ENCODE data around the gene CFAP68.

Gene CFAP68

DNA sequence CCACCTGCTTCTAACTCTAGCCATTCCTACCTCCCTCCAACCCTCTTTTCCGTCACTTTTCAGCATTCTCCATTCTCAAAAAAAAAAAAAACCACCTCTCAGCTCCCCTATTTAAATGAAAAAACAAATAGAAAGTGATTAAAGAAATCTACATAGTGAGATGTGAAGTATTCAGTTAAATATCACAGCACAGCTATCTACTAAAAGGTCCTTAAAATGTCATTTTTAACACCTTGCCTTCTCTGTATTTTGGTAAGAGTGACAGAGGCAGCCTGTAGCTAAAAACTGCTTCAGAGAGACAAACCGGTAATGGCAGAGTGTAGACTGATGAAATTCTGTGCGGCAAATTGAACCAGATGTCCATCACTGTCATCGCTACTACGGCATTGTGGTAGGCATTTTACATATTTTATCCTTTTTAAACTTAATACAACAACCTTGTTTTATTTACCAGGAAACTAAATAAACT, 7.6 kb upstream of the CFAP68 start:
- ChIA-PET POLR2A (interaction anchor here (0.5 to 1.8 kb wide), 14 partner anchors 15 to 912 kb away, joined by 3 to 18 read pairs (median 3); no protein-coding TSS in a partner anchor), CTCF (interaction anchor here (0.7 to 2.8 kb wide), 6 partner anchors 8 to 152 kb away, joined by 3 to 17 read pairs (median 4); partner anchors contain the start of gene DIXDC1)
- Histone ChIP-seq H3K36me3 (ENCODE audit: control insufficient read depth in 2 of 2, insufficient read depth in 1 of 2, low read length in 2 of 2) (peaks cover 9 to 41% of the 10 kb centered on the region in 2 experiments; a peak in 2 of 3 replicates), H3K27ac (ENCODE audit: extremely low read depth, low read depth, low read length) (no peak overlapping the region), H3K4me1 (ENCODE audit: control insufficient read depth, insufficient read depth, low read length) (no peaks in the 10 kb centered on the region), H3K9me3 (ENCODE audit: control insufficient read depth, insufficient read depth, low read depth, low read length) (no peaks in the 10 kb centered on the region), H3K4me3 (ENCODE audit: low read depth, low read length) (peak overlapping the region; percentile 89)
- TF ChIP-seq ZNF335 (tag by site-specific recombination; conservative IDR thresholded peaks at IDR 0.05) (peak; percentile 10; the same call in 1 of the 2 replicates), ZNF501 (tag by site-specific recombination; IDR thresholded peaks at IDR 0.05) (no peak), ZNF155 (tag by site-specific recombination; IDR thresholded peaks at IDR 0.05) (no peak), SP7 (tag by site-specific recombination; IDR thresholded peaks at IDR 0.05) (0 out of 2 replicates have a peak, but pooled peaks have one; percentile 6), ZNF341 (tag by site-specific recombination; IDR thresholded peaks at IDR 0.05; ENCODE audit: low read depth) (peak; percentile 64), RBAK (tag by site-specific recombination; IDR thresholded peaks at IDR 0.05) (no peak), ZNF610 (tag by site-specific recombination; IDR thresholded peaks at IDR 0.05; ENCODE audit: borderline replicate concordance) (0 out of 2 replicates have a peak, but pooled peaks have one; percentile 8), KLF8 (tag by site-specific recombination; IDR thresholded peaks at IDR 0.05) (no peak), ZNF544 (tag by site-specific recombination; IDR thresholded peaks at IDR 0.05) (no peak)

DNA sequence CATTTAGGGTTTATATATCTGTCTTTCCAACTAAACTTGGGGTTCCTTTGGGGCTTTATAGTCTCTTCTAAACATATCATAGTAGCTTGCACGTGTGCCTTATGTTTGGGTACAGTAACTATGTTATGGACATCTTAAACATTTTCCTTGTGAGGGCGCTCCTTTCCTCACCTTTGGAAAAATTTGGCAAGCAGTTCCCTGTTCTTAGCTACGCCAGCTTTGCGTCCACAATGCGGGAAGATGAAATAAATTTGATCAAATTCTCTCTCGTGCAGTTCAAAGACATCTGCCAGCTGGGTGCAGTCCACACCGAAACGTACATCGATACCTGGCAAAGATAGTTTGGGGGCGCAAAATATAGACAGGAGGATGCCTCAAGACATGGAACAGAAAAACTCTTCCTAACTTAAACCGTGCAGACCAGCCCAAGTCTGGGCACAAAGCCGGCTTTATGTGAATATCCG, 924 bp upstream of the CFAP68 start:
- no peaks in the 10 kb centered on the region for H3K9me3 ChIP-seq (ENCODE audit: control insufficient read depth, insufficient read depth, low read depth, low read length)
- no peaks in the 10 kb centered on the region for H3K4me1 ChIP-seq (ENCODE audit: control insufficient read depth, insufficient read depth, low read length)
- POLR2A ChIA-PET = interaction anchor here (1.1 kb wide), 1 partner anchor 48 kb away, joined by 4 read pairs; no protein-coding TSS in a partner anchor
- TF ChIP-seq YY1 (tag by site-specific recombination; IDR thresholded peaks at IDR 0.05) (no peak), ZNF19 (tag by site-specific recombination; IDR thresholded peaks at IDR 0.05; ENCODE audit: low read depth) (no peak), ZBTB8A (tag by site-specific recombination; IDR thresholded peaks at IDR 0.05) (no peak), ZNF423 (tag by site-specific recombination; IDR thresholded peaks at IDR 0.05) (no peak), SP2 (tag by site-specific recombination; IDR thresholded peaks at IDR 0.05) (no peak), ZNF140 (tag by site-specific recombination; IDR thresholded peaks at IDR 0.05) (no peak), ZNF335 (tag by site-specific recombination; conservative IDR thresholded peaks at IDR 0.05) (peak; percentile 56), KLF10 (tag by site-specific recombination; IDR thresholded peaks at IDR 0.05) (no peak), ZFP37 (tag by site-specific recombination; IDR thresholded peaks at IDR 0.05) (no peak), ZSCAN23 (tag by site-specific recombination; IDR thresholded peaks at IDR 0.05) (no peak), ZEB2 (tag by site-specific recombination; IDR thresholded peaks at IDR 0.05) (no peak), HOXC10 (CRISPR knock-in tag; IDR thresholded peaks at IDR 0.05) (no peak), MEIS1 (CRISPR knock-in tag; IDR thresholded peaks at IDR 0.05; ENCODE audit: borderline replicate concordance) (no peak), ZNF416 (tag by site-specific recombination; IDR thresholded peaks at IDR 0.05) (no peak)
- TF ChIP-seq, protein P1, sequence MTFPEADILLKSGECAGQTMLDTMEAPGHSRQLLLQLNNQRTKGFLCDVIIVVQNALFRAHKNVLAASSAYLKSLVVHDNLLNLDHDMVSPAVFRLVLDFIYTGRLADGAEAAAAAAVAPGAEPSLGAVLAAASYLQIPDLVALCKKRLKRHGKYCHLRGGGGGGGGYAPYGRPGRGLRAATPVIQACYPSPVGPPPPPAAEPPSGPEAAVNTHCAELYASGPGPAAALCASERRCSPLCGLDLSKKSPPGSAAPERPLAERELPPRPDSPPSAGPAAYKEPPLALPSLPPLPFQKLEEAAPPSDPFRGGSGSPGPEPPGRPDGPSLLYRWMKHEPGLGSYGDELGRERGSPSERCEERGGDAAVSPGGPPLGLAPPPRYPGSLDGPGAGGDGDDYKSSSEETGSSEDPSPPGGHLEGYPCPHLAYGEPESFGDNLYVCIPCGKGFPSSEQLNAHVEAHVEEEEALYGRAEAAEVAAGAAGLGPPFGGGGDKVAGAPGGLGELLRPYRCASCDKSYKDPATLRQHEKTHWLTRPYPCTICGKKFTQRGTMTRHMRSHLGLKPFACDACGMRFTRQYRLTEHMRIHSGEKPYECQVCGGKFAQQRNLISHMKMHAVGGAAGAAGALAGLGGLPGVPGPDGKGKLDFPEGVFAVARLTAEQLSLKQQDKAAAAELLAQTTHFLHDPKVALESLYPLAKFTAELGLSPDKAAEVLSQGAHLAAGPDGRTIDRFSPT (tag by site-specific recombination; IDR thresholded peaks at IDR 0.05) = no peak
- TF ChIP-seq, protein P2, sequence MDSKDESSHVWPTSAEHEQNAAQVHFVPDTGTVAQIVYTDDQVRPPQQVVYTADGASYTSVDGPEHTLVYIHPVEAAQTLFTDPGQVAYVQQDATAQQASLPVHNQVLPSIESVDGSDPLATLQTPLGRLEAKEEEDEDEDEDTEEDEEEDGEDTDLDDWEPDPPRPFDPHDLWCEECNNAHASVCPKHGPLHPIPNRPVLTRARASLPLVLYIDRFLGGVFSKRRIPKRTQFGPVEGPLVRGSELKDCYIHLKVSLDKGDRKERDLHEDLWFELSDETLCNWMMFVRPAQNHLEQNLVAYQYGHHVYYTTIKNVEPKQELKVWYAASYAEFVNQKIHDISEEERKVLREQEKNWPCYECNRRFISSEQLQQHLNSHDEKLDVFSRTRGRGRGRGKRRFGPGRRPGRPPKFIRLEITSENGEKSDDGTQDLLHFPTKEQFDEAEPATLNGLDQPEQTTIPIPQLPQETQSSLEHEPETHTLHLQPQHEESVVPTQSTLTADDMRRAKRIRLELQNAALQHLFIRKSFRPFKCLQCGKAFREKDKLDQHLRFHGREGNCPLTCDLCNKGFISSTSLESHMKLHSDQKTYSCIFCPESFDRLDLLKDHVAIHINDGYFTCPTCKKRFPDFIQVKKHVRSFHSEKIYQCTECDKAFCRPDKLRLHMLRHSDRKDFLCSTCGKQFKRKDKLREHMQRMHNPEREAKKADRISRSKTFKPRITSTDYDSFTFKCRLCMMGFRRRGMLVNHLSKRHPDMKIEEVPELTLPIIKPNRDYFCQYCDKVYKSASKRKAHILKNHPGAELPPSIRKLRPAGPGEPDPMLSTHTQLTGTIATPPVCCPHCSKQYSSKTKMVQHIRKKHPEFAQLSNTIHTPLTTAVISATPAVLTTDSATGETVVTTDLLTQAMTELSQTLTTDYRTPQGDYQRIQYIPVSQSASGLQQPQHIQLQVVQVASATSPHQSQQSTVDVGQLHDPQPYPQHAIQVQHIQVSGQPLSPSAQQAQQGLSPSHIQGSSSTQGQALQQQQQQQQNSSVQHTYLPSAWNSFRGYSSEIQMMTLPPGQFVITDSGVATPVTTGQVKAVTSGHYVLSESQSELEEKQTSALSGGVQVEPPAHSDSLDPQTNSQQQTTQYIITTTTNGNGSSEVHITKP (tag by site-specific recombination; IDR thresholded peaks at IDR 0.05) = peak; percentile 99
- TF ChIP-seq, protein P3, sequence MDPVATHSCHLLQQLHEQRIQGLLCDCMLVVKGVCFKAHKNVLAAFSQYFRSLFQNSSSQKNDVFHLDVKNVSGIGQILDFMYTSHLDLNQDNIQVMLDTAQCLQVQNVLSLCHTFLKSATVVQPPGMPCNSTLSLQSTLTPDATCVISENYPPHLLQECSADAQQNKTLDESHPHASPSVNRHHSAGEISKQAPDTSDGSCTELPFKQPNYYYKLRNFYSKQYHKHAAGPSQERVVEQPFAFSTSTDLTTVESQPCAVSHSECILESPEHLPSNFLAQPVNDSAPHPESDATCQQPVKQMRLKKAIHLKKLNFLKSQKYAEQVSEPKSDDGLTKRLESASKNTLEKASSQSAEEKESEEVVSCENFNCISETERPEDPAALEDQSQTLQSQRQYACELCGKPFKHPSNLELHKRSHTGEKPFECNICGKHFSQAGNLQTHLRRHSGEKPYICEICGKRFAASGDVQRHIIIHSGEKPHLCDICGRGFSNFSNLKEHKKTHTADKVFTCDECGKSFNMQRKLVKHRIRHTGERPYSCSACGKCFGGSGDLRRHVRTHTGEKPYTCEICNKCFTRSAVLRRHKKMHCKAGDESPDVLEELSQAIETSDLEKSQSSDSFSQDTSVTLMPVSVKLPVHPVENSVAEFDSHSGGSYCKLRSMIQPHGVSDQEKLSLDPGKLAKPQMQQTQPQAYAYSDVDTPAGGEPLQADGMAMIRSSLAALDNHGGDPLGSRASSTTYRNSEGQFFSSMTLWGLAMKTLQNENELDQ (tag by site-specific recombination; IDR thresholded peaks at IDR 0.05; ENCODE audit: low read depth) = no peak
- H3K27ac ChIP-seq (ENCODE audit: extremely low read depth, low read depth, low read length) = peak overlapping the region; percentile 52; the same call in 1 of the 2 replicates
- peak overlapping the region; percentile 65 for H3K4me3 ChIP-seq (ENCODE audit: low read depth, low read length)
- CTCF ChIA-PET = interaction anchor here (0.6 to 2.0 kb wide), 5 partner anchors 33 to 309 kb away, joined by 3 to 19 read pairs (median 3); no protein-coding TSS in a partner anchor
- peaks cover 0 to 16% of the 10 kb centered on the region in 2 experiments; a peak in 1 of 3 replicates for H3K36me3 ChIP-seq (ENCODE audit: control insufficient read depth in 2 of 2, insufficient read depth in 1 of 2, low read length in 2 of 2)
